ENCODE results near the gene SRMS. TPM values are rescaled to one million over a fixed set of nuclear protein-coding genes. Genes with fewer than 3 reads are reported as not detected.

The SRMS gene
- total and polyA plus RNA-seq, 2 donors from 2014 or later, result 0.38 TPM; not detected in 1

- Histone ChIP-seq H3K9ac (ENCODE audit: low read length in 3 of 3) (no peak overlapping the region), H3K27me3 (ENCODE audit: control insufficient read depth, insufficient read depth, low read length) (no peaks in the 10 kb centered on the region), H3K27ac (ENCODE audit: low read depth in 2 of 2, low read length in 2 of 2) (no peak overlapping the region), H3K36me3 (ENCODE audit: control insufficient read depth in 2 of 3, insufficient read depth in 3 of 3, low read length in 3 of 3) (no peaks in the 10 kb centered on the region), H3K9me3 (ENCODE audit: control insufficient read depth in 2 of 3, insufficient read depth in 1 of 3, low read length in 3 of 3) (no peaks in the 10 kb centered on the region), H3K4me3 (ENCODE audit: low read length in 3 of 3) (no peak overlapping the region), H3K4me1 (ENCODE audit: control insufficient read depth in 2 of 3, insufficient read depth in 2 of 3, low read depth in 1 of 3, low read length in 3 of 3) (peaks cover 0 to under 1% (median 0%) of the 10 kb centered on the region in 3 donors)
- intact Hi-C loops (cut with DNase I), result no loop called here
- no peak for TF ChIP-seq CTCF (IDR thresholded peaks at IDR 0.05; ENCODE audit: borderline replicate concordance, extremely low read depth, insufficient read depth)
- peak in 3 of 5 donors; percentile 6 to 74 (median 36) for DNase-seq
- no peak for FAIRE-seq
Measured at GRCh38 chr20:63532449-63532971, 15.0 kb downstream of the SRMS start.

GRCh38 chr20:63531686-63532448 is 15.7 kb downstream of the SRMS start:
- Histone ChIP-seq H3K4me3 (ENCODE audit: low read length in 3 of 3) (no peak overlapping the region), H3K36me3 (ENCODE audit: control insufficient read depth in 2 of 3, insufficient read depth in 3 of 3, low read length in 3 of 3) (no peaks in the 10 kb centered on the region), H3K9me3 (ENCODE audit: control insufficient read depth in 2 of 3, insufficient read depth in 1 of 3, low read length in 3 of 3) (no peaks in the 10 kb centered on the region), H3K9ac (ENCODE audit: low read length in 3 of 3) (no peak overlapping the region), H3K27ac (ENCODE audit: low read depth in 2 of 2, low read length in 2 of 2) (no peak overlapping the region), H3K4me1 (ENCODE audit: control insufficient read depth in 2 of 3, insufficient read depth in 2 of 3, low read depth in 1 of 3, low read length in 3 of 3) (no peaks in the 10 kb centered on the region), H3K27me3 (ENCODE audit: control insufficient read depth, insufficient read depth, low read length) (no peaks in the 10 kb centered on the region)
- DNase-seq, result peak in 3 of 5 donors; percentile 8 to 64 (median 28)
- no peak for TF ChIP-seq CTCF (IDR thresholded peaks at IDR 0.05; ENCODE audit: borderline replicate concordance, extremely low read depth, insufficient read depth)
- FAIRE-seq, result no peak
- intact Hi-C loops (cut with DNase I), result no loop called here

- H3K27ac ChIP-seq (ENCODE audit: low read depth in 2 of 2, low read length in 2 of 2), result no peak overlapping the region
- no peak for TF ChIP-seq CTCF (IDR thresholded peaks at IDR 0.05; ENCODE audit: borderline replicate concordance, extremely low read depth, insufficient read depth)
- H3K9me3 ChIP-seq (ENCODE audit: control insufficient read depth in 2 of 3, insufficient read depth in 1 of 3, low read length in 3 of 3), result no peaks in the 10 kb centered on the region
- no peaks in the 10 kb centered on the region for H3K36me3 ChIP-seq (ENCODE audit: control insufficient read depth in 2 of 3, insufficient read depth in 3 of 3, low read length in 3 of 3)
- no peak for FAIRE-seq
- peak in 2 of 5 donors; percentile 49 to 63 for DNase-seq
- no peak overlapping the region for H3K9ac ChIP-seq (ENCODE audit: low read length in 3 of 3)
- H3K4me3 ChIP-seq (ENCODE audit: low read length in 3 of 3), result no peak overlapping the region
- intact Hi-C loops (cut with DNase I), result no loop called here
- H3K27me3 ChIP-seq (ENCODE audit: control insufficient read depth, insufficient read depth, low read length), result no peaks in the 10 kb centered on the region
- H3K4me1 ChIP-seq (ENCODE audit: control insufficient read depth in 2 of 3, insufficient read depth in 2 of 3, low read depth in 1 of 3, low read length in 3 of 3), result no peaks in the 10 kb centered on the region
Measured at GRCh38 chr20:63530788-63531160, 16.8 kb downstream of the SRMS start.
